SH-SY5Y (cell line): ENCODE results near the gene MGAT4A.

ENCODE experiments used
- GATA2 ChIP-seq: IDR thresholded peaks from 2 replicates; pipeline ENCODE4 v1.6.1; 2011; ENCODE audit warnings: mild to moderate bottlenecking, low read depth, low read length
- GATA3 ChIP-seq: IDR thresholded peaks from 2 replicates; pipeline ENCODE4 v1.6.1; 2011; ENCODE audit warnings: low read depth, mild to moderate bottlenecking, low read length, moderate library complexity

DNA sequence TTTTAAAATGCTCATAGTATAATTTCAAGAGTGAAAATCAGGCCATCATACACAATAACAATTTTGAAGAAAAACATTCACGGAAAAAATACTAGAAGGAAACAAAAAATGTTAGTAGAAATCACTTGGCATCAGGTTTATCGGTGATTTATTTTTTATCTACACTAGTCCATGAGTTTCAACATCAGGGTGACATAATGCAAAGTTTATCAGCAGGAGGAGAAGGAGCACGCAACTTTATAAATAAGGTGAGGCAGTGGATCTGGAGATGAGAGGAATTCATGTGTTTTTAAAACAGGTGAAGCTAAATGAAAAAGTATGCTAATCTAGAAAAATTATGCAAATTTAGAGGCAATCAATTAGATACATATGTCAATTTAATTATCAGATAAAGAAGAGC lies 54.2 kb downstream of the MGAT4A start:
- TF ChIP-seq GATA2 = no peak
- TF ChIP-seq GATA3 = no peak
